HepG2 (cell line): ENCODE data around the gene RNF133. TPM values are rescaled to one million over a fixed set of nuclear protein-coding genes. Genes with fewer than 3 reads are reported as not detected.

Experiments
- EHMT2 ChIP-seq: fragments of 200-600 bp; sonication (generic); IDR thresholded peaks from 2 replicates; pipeline ENCODE4 v1.7.0; 2017; ENCODE audit warnings: antibody characterized with exemption, low read depth, low read length, borderline replicate concordance
- RAD21 ChIP-seq: fragments of 450-650 bp; formaldehyde crosslinking; IDR thresholded peaks from 2 replicates; pipeline ENCODE4 v1.5.0; 2020; ENCODE audit warnings: mild to moderate bottlenecking
- SMYD3 ChIP-seq: sonication (generic); formaldehyde crosslinking; IDR thresholded peaks from 2 replicates; pipeline ENCODE4 v1.8.1; 2023; ENCODE audit warnings: mild to moderate bottlenecking, missing genetic modification reagents
- TARDBP ChIP-seq: sonication (generic); formaldehyde crosslinking; IDR thresholded peaks from 2 replicates; pipeline ENCODE4 v1.8.0; 2022; ENCODE audit warnings: mild to moderate bottlenecking, missing genetic modification reagents
- ZBTB38 ChIP-seq: sonication (generic); formaldehyde crosslinking; IDR thresholded peaks from 2 replicates; pipeline ENCODE4 v1.5.1; 2020; ENCODE audit warnings: mild to moderate bottlenecking, missing genetic modification reagents
- ZMYM3 ChIP-seq: sonication (generic); formaldehyde crosslinking; IDR thresholded peaks from 2 replicates; pipeline ENCODE4 v1.5.1; 2020; ENCODE audit warnings: mild to moderate bottlenecking, missing genetic modification reagents
- ZNF251 ChIP-seq: sonication (generic); formaldehyde crosslinking; IDR thresholded peaks from 2 replicates; pipeline ENCODE4 v1.9.0; 2021; ENCODE audit warnings: mild to moderate bottlenecking, missing genetic modification reagents
- ZNF317 ChIP-seq: sonication (generic); formaldehyde crosslinking; IDR thresholded peaks from 2 replicates; pipeline ENCODE4 v1.5.0; 2020; ENCODE audit warnings: mild to moderate bottlenecking, missing genetic modification reagents
- ZNF331 ChIP-seq: sonication (generic); formaldehyde crosslinking; IDR thresholded peaks from 2 replicates; pipeline ENCODE4 v1.4.0; 2020; ENCODE audit warnings: missing genetic modification reagents
- ZNF383 ChIP-seq: sonication (generic); formaldehyde crosslinking; IDR thresholded peaks from 2 replicates; pipeline ENCODE4 v1.4.0; 2020; ENCODE audit warnings: missing genetic modification reagents, mild to moderate bottlenecking, borderline replicate concordance
- ZNF552 ChIP-seq: sonication (generic); formaldehyde crosslinking; IDR thresholded peaks from 2 replicates; pipeline ENCODE4 v1.9.0; 2022; ENCODE audit warnings: missing genetic modification reagents, mild to moderate bottlenecking, borderline replicate concordance
- polyA plus RNA-seq, 8 experiments: library from polyadenylated mRNA; depleted of rRNA in 3 of 8; stranded (reverse) in 7 of 8; unstranded in 1 of 8; fragments of >200 nt; fragmentation: Illumina TruSeq in 4 of 8; extraction: Trizol in 4 of 8; gene quantifications; 2 replicates each; pipeline versions ENCODE4 v1.2.1 to v1.2.3, GENCODE V29; 2011 to 2016; ENCODE audit warnings: low read depth in 4 of 8, missing spikeins in 1 of 8, mixed read lengths in 1 of 8; ENCODE audit not compliant: insufficient read depth in 1 of 8
- total RNA-seq, 5 experiments: library from RNA; depleted of rRNA; stranded (reverse); fragments of >200 nt; fragmentation: Illumina TruSeq; extraction: Trizol; gene quantifications; 2 replicates each; pipeline ENCODE4 v1.2.3, GENCODE V29; 2016; ENCODE audit warnings: low read depth in 1 of 5
- TF ChIP-seq, protein P1 (sequence below): sonication (generic); formaldehyde crosslinking; IDR thresholded peaks from 2 replicates; pipeline ENCODE4 v1.4.0; 2020; ENCODE audit warnings: missing genetic modification reagents, mild to moderate bottlenecking, borderline replicate concordance
- TF ChIP-seq, protein P2 (sequence below): sonication (generic); formaldehyde crosslinking; IDR thresholded peaks from 2 replicates; pipeline ENCODE4 v1.5.1; 2020; ENCODE audit warnings: mild to moderate bottlenecking, missing genetic modification reagents, moderate library complexity
- TF ChIP-seq, protein P3 (sequence below): sonication (generic); formaldehyde crosslinking; IDR thresholded peaks from 2 replicates; pipeline ENCODE4 v1.9.0; 2022; ENCODE audit warnings: low read depth, missing genetic modification reagents

RNF133 gene
- total and polyA plus RNA-seq, 2 of the 13 experiments (the other 11 are each of a cell fraction or from before 2014, with no cell fraction given): 0.13 to 1.00 TPM

DNA sequence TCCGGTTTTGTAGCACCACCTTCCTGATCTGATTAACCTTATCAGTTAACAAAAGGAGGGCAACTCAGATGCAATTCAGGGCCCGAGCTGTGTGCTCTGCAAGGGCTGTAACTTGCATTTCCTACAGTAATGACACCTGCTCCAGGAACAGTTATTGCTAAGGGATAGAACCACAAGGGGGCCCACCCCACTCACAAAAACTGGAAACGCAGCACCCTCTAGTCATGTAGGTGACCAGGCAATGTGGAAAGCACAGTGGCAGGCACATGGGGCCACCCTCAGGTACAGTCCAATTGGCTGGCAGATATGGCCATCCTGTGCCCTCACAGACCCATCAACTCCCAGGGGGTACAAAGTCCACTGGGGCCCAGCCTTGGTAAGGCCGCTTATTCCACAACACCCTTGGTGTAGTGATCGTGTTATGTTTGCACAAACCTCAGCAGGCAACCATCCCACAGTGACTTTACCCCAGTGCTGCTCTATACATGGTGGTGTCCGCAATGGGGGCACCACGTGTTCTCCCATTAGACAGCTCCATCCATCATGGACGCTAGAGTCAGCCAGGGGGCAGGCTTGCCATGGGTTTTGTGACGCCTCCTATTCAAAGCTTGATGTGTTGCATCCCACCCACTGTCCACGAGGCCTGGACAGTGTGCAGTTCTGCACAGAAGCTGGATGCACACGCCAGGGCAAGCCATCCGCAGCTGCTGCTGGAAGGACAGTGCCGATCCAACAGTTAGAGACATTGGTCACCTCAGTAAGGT lies 9.4 kb downstream of the RNF133 start (continued):
- TF ChIP-seq ZNF383 (0 out of 2 replicates have a peak, but pooled peaks have one; percentile 37), TARDBP (no peak), ZNF331 (CRISPR knock-in tag) (peak; percentile 93), RAD21 (CRISPR knock-in tag) (peak; percentile 29; the same call in 1 of the 2 replicates), ZNF317 (CRISPR knock-in tag) (no peak), ZNF552 (CRISPR knock-in tag) (no peak), SMYD3 (CRISPR knock-in tag) (no peak), ZMYM3 (CRISPR knock-in tag) (0 out of 2 replicates have a peak, but pooled peaks have one; percentile 13), ZNF251 (CRISPR knock-in tag) (no peak), EHMT2 (peak; percentile 65; the same call in 1 of the 2 replicates), ZBTB38 (CRISPR knock-in tag) (peak; percentile 62)
- TF ChIP-seq, protein P1, sequence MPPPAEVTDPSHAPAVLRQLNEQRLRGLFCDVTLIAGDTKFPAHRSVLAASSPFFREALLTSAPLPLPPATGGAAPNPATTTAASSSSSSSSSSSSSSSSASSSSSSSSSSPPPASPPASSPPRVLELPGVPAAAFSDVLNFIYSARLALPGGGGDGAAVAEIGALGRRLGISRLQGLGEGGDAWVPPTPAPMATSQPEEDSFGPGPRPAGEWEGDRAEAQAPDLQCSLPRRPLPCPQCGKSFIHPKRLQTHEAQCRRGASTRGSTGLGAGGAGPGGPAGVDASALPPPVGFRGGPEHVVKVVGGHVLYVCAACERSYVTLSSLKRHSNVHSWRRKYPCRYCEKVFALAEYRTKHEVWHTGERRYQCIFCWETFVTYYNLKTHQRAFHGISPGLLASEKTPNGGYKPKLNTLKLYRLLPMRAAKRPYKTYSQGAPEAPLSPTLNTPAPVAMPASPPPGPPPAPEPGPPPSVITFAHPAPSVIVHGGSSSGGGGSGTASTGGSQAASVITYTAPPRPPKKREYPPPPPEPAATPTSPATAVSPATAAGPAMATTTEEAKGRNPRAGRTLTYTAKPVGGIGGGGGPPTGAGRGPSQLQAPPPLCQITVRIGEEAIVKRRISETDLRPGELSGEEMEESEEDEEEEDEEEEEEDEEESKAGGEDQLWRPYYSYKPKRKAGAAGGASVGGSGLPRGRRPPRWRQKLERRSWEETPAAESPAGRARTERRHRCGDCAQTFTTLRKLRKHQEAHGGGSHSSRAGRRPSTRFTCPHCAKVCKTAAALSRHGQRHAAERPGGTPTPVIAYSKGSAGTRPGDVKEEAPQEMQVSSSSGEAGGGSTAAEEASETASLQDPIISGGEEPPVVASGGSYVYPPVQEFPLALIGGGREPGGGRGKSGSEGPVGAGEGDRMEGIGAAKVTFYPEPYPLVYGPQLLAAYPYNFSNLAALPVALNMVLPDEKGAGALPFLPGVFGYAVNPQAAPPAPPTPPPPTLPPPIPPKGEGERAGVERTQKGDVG (CRISPR knock-in tag): peak; percentile 60; the same call in 1 of the 2 replicates
- TF ChIP-seq, protein P2, sequence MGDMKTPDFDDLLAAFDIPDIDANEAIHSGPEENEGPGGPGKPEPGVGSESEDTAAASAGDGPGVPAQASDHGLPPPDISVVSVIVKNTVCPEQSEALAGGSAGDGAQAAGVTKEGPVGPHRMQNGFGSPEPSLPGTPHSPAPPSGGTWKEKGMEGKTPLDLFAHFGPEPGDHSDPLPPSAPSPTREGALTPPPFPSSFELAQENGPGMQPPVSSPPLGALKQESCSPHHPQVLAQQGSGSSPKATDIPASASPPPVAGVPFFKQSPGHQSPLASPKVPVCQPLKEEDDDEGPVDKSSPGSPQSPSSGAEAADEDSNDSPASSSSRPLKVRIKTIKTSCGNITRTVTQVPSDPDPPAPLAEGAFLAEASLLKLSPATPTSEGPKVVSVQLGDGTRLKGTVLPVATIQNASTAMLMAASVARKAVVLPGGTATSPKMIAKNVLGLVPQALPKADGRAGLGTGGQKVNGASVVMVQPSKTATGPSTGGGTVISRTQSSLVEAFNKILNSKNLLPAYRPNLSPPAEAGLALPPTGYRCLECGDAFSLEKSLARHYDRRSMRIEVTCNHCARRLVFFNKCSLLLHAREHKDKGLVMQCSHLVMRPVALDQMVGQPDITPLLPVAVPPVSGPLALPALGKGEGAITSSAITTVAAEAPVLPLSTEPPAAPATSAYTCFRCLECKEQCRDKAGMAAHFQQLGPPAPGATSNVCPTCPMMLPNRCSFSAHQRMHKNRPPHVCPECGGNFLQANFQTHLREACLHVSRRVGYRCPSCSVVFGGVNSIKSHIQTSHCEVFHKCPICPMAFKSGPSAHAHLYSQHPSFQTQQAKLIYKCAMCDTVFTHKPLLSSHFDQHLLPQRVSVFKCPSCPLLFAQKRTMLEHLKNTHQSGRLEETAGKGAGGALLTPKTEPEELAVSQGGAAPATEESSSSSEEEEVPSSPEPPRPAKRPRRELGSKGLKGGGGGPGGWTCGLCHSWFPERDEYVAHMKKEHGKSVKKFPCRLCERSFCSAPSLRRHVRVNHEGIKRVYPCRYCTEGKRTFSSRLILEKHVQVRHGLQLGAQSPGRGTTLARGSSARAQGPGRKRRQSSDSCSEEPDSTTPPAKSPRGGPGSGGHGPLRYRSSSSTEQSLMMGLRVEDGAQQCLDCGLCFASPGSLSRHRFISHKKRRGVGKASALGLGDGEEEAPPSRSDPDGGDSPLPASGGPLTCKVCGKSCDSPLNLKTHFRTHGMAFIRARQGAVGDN: peak; percentile 22; the same call in 1 of the 2 replicates
- TF ChIP-seq, protein P3, sequence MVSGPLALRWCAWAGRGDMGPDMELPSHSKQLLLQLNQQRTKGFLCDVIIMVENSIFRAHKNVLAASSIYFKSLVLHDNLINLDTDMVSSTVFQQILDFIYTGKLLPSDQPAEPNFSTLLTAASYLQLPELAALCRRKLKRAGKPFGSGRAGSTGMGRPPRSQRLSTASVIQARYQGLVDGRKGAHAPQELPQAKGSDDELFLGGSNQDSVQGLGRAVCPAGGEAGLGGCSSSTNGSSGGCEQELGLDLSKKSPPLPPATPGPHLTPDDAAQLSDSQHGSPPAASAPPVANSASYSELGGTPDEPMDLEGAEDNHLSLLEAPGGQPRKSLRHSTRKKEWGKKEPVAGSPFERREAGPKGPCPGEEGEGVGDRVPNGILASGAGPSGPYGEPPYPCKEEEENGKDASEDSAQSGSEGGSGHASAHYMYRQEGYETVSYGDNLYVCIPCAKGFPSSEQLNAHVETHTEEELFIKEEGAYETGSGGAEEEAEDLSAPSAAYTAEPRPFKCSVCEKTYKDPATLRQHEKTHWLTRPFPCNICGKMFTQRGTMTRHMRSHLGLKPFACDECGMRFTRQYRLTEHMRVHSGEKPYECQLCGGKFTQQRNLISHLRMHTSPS: 0 out of 2 replicates have a peak, but pooled peaks have one; percentile 32
- TF ChIP-seq, all 625 proteins: peak for 18
